ENCODE results near the gene SPHK1. TPM values are rescaled to one million over a fixed set of nuclear protein-coding genes. Genes with fewer than 3 reads are reported as not detected.

SPHK1 gene
- total RNA-seq, 6 donors from 2014 or later, result 5.5 to 16.6 (median 9.5) TPM

GRCh38 chr17:76402711-76403110 is 18.3 kb downstream of the SPHK1 start:
- H3K4me3 ChIP-seq, result no peak overlapping the region
- peaks cover 0 to 7% (median 4%) of the 10 kb centered on the region in 4 donors for H3K4me1 ChIP-seq
- TF ChIP-seq POLR2A (IDR thresholded peaks at IDR 0.05) (no peak), CTCF (IDR thresholded peaks at IDR 0.05) (no peak), POLR2AphosphoS5 (IDR thresholded peaks at IDR 0.05) (no peak), EP300 (IDR thresholded peaks at IDR 0.05) (no peak)
- peaks cover 13 to 68% (median 55%) of the 10 kb centered on the region in 4 donors for H3K36me3 ChIP-seq
- WGBS, 2 donors, result 68 to 85% methylated on average over 3 to 5 of the region's 5 CpGs
- no peak for ATAC-seq (ENCODE audit: low FRiP score in 2 of 2)
- DNase-seq, result no peak
- no peak overlapping the region for H3K27ac ChIP-seq
- no peaks in the 10 kb centered on the region for H3K9me3 ChIP-seq
- H3K27me3 ChIP-seq, result no peaks in the 10 kb centered on the region

GRCh38 chr17:76404256-76404655 is 19.8 kb downstream of the SPHK1 start:
- DNase-seq (no peak), ATAC-seq (ENCODE audit: low FRiP score in 2 of 2) (no peak)
- Histone ChIP-seq H3K9me3 (no peaks in the 10 kb centered on the region), H3K27me3 (no peaks in the 10 kb centered on the region), H3K4me1 (peaks cover 0 to 13% (median 4%) of the 10 kb centered on the region in 4 donors), H3K27ac (no peak overlapping the region), H3K4me3 (no peak overlapping the region), H3K36me3 (peaks cover 6 to 54% (median 41%) of the 10 kb centered on the region in 4 donors)
- TF ChIP-seq POLR2AphosphoS5 (IDR thresholded peaks at IDR 0.05), result no peak
- no peak for TF ChIP-seq EP300 (IDR thresholded peaks at IDR 0.05)
- TF ChIP-seq POLR2A (IDR thresholded peaks at IDR 0.05), result no peak
- TF ChIP-seq CTCF (IDR thresholded peaks at IDR 0.05), result no peak
- WGBS, 2 donors, result 80 to 87% methylated on average over 6 of the region's 6 CpGs

GRCh38 chr17:76404976-76405563 is 20.7 kb downstream of the SPHK1 start:
- H3K27ac ChIP-seq, result no peak overlapping the region
- TF ChIP-seq CTCF (IDR thresholded peaks at IDR 0.05) (no peak), EP300 (IDR thresholded peaks at IDR 0.05) (no peak), POLR2A (IDR thresholded peaks at IDR 0.05) (no peak), POLR2AphosphoS5 (IDR thresholded peaks at IDR 0.05) (no peak)
- peaks cover 0 to 13% (median 4%) of the 10 kb centered on the region in 4 donors for H3K4me1 ChIP-seq
- H3K27me3 ChIP-seq, result no peaks in the 10 kb centered on the region
- H3K4me3 ChIP-seq, result no peak overlapping the region
- H3K9me3 ChIP-seq, result no peaks in the 10 kb centered on the region
- no peak for ATAC-seq (ENCODE audit: low FRiP score in 2 of 2)
- peaks cover 0 to 46% (median 33%) of the 10 kb centered on the region in 4 donors for H3K36me3 ChIP-seq
- no peak for DNase-seq
- 88% methylated on average over 16 to 24 of the region's 25 CpGs for WGBS, 2 donors

GRCh38 chr17:76405607-76405966 is 21.2 kb downstream of the SPHK1 start:
- Histone ChIP-seq H3K27ac (no peak overlapping the region), H3K4me1 (peaks cover 0 to 13% (median 4%) of the 10 kb centered on the region in 4 donors), H3K36me3 (peaks cover 0 to 41% (median 29%) of the 10 kb centered on the region in 4 donors), H3K4me3 (no peak overlapping the region), H3K9me3 (no peaks in the 10 kb centered on the region), H3K27me3 (no peaks in the 10 kb centered on the region)
- no peak for DNase-seq
- no peak for ATAC-seq (ENCODE audit: low FRiP score in 2 of 2)
- 92 to 93% methylated on average over 5 to 9 of the region's 9 CpGs for WGBS, 2 donors
- no peak for TF ChIP-seq POLR2A (IDR thresholded peaks at IDR 0.05)
- no peak for TF ChIP-seq CTCF (IDR thresholded peaks at IDR 0.05)
- TF ChIP-seq POLR2AphosphoS5 (IDR thresholded peaks at IDR 0.05), result no peak
- TF ChIP-seq EP300 (IDR thresholded peaks at IDR 0.05), result no peak
